GM21825 (cell line): ENCODE data around the gene CAV1.

Experiments used
- ATAC-seq: cut with Tn5 transposase; IDR thresholded peaks from one replicate; pipeline ENCODE4 v1.9.1; 2021; ENCODE audit warnings: mild to moderate bottlenecking, moderate library complexity; ENCODE audit not compliant: unreplicated experiment

The CAV1 gene

GRCh38 chr7:116554911-116555310 lies 30.1 kb downstream of the CAV1 start:
- no peak for ATAC-seq

GRCh38 chr7:116557066-116557585 lies 32.3 kb downstream of the CAV1 start:
- ATAC-seq: no peak

- ATAC-seq: no peak
These were observed 33.1 kb downstream of the CAV1 start for GRCh38 chr7:116557901-116558300.

GRCh38 chr7:116560021-116560970 lies 35.5 kb downstream of the CAV1 start:
- ATAC-seq: no peak

- ATAC-seq: no peak
These were observed 37.1 kb downstream of the CAV1 start for GRCh38 chr7:116561697-116562483.

GRCh38 chr7:116562529-116563121 lies 37.8 kb downstream of the CAV1 start:
- ATAC-seq: no peak

GRCh38 chr7:116565981-116566380 lies 41.1 kb downstream of the CAV1 start:
- no peak for ATAC-seq

- no peak for ATAC-seq
These were observed 41.8 kb downstream of the CAV1 start for GRCh38 chr7:116566666-116567065.

- no peak for ATAC-seq
These were observed 44.9 kb downstream of the CAV1 start for GRCh38 chr7:116569737-116570136.

- no peak for ATAC-seq
These were observed 45.5 kb downstream of the CAV1 start for GRCh38 chr7:116570306-116570705.

GRCh38 chr7:116571037-116571436 lies 46.2 kb downstream of the CAV1 start:
- ATAC-seq: no peak

GRCh38 chr7:116571552-116571951 lies 46.7 kb downstream of the CAV1 start:
- no peak for ATAC-seq

- no peak for ATAC-seq
These were observed 47.2 kb downstream of the CAV1 start for GRCh38 chr7:116572036-116572435.

GRCh38 chr7:116573541-116573940 lies 48.7 kb downstream of the CAV1 start:
- ATAC-seq: no peak

GRCh38 chr7:116574025-116574822 lies 49.4 kb downstream of the CAV1 start:
- ATAC-seq: peak; percentile 59

GRCh38 chr7:116575853-116576252 lies 51.0 kb downstream of the CAV1 start:
- ATAC-seq: no peak

GRCh38 chr7:116576350-116577319 lies 51.8 kb downstream of the CAV1 start:
- ATAC-seq: peak; percentile 17

- peak; percentile 58 for ATAC-seq
These were observed 52.6 kb downstream of the CAV1 start for GRCh38 chr7:116577320-116577871.

GRCh38 chr7:116578526-116578925 lies 53.7 kb downstream of the CAV1 start:
- ATAC-seq: no peak
